Measurements from ENCODE around the gene CR1.
"Not testable (repeated sequence)": the region's sequence is repeated elsewhere in the genome, so short reads cannot be mapped to it uniquely, and the experiment has no call there.

- not testable (repeated sequence) for TF ChIP-seq POLR2A, CTCF (IDR thresholded peaks at IDR 0.05)
These were observed 138.3 kb downstream of the CR1 start for GRCh38 chr1:207634293-207634692.

Data from body of pancreas (tissue), 4 donors.